GM18526 (cell line): ENCODE data around the gene KRTAP1-4.
"Not testable (repeated sequence)": the region's sequence is repeated elsewhere in the genome, so short reads cannot be mapped to it uniquely, and the experiment has no call there.

Source experiments
- POLR2A ChIP-seq: IDR thresholded peaks from 3 replicates; pipeline ENCODE4 v1.6.1; 2011; ENCODE audit not compliant: insufficient read length; ENCODE audit errors: extremely low read depth

The KRTAP1-4 gene, protein sequence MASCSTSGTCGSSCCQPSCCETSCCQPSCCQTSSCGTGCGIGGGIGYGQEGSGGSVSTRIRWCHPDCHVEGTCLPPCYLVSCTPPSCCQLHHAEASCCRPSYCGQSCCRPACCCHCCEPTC

DNA sequence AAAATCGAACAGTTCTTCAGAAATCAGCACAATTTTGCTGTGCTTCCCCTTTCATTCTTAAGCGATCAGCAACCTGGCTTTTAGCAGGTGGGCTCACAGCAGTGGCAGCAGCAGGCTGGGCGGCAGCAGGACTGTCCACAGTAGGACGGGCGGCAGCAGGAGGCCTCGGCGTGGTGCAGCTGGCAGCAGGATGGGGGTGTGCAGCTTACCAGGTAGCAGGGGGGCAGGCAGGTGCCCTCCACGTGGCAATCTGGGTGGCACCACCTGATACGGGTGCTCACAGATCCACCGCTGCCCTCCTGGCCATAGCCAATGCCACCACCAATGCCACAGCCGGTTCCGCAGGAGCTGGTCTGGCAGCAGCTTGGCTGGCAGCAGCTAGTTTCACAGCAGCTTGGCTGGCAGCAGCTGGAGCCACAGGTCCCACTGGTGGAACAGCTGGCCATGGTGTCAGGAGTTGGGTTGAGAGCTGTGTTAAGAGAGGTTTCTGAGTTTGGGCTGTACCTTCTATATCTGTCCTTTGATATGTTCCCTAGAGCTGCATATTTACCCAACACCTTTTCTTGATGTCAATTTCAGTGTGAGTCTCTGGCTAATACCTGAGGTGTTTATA is at the start of gene KRTAP1-4:
Gene KRTAP1-4, minus strand, starts transcription at position 563 of the 613 bp plus-strand sequence. Its CDS starts 117 bp downstream, at position 446.
- TF ChIP-seq POLR2A: no peak

GRCh38 chr17:41076788-41077187 is 46.8 kb upstream of the KRTAP1-4 start:
- TF ChIP-seq POLR2A: no peak

DNA sequence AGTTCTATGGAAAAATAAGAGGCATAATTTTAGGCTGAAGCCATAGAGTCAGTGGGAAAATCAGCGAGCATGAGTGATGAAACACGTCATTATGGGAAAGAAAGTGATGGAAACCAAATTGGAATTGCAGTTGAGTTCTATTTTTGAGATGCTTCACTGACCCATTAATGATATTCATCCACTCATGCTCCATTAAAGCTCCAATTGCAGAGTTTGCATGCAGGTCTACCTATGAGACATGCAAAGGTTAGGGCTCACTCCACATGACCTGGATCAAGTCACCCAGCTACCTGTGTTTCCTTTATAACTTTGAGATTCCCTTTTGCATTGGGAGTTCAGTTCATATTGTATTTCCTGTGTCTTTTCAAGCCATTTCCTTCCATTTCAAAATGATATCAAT is 43.7 kb upstream of the KRTAP1-4 start:
- no peak for TF ChIP-seq POLR2A

- no peak for TF ChIP-seq POLR2A
Measured at GRCh38 chr17:41071606-41072360, 41.8 kb upstream of the KRTAP1-4 start.

DNA sequence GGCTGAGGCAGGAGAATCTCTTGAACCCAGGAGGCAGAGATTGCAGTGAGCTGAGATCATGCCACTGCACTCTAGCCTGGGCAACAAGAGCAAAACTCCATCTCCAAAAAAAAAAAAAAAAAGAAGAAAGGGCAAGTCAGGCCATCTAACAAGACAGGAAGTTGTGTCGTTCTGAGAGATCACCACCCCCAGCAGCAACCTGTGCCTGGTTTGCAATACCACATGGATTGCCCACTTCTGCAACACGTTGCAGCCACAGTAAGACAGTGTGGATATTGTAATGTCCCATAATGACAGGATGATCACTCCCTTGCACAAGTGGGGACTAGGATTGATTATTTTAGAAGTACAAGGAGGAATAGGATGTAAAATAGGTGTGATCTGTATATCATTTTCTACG is 39.0 kb upstream of the KRTAP1-4 start:
- TF ChIP-seq POLR2A: no peak

DNA sequence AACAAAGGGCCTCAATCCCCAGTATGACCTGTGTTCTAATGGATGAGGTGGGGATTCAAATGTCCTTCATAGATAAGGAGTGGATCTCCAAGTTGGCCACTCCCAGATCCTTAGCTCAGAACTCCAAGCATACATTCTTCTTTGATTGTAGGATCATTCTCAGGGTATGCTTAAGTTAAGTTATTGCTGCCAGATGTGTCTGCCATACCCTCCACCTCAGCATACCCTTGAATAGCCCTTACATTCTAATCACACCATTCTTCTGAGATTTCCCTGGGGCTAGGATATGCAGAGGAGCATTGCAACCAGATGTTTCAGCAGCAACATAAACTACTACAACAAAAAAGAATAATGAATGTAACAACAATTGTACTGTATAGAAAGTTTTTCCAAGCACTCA is 37.3 kb upstream of the KRTAP1-4 start:
- no peak for TF ChIP-seq POLR2A

DNA sequence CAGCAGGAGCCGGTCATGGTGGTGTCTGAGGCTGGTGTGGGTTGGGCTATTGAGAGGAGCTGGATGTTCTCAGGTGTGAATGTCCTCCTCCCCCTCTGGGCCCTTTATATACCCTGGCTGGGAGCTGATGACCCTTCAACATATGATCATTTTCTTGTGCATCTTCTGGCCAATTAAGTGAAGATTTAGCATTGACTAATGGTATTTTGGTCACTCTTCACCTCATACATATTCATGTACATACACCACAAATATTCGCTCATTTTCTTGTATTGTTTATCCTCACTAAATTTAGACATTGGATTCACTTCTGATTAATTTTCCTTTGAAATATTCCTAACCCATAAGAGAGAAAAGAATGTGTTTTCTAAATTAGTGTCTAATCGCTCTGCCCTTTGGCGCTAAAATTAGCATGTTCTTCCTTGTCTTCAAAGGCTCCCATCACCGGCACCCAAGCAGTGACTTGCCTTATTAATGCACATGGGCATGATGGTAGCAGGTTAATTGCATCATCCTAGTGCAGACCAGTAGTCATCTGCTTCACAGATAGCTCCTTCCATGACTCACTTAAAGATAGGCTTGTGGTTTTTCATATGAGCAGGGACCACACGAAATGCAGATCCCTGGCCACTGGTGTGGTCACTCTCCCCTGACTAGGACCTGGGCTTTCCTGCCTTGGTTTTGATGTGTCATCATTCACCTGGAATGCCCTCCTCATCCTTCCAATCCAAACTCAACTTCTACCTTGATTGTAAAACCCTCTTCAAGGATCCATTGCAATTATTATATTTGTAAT is 36.0 kb upstream of the KRTAP1-4 start, which contains the start of gene KRTAP2-4:
Gene KRTAP2-4, minus strand, starts transcription at position 51 of the 796 bp plus-strand sequence. Its CDS starts 34 bp downstream, at position 17.
- TF ChIP-seq POLR2A: no peak

GRCh38 chr17:41064301-41064700 is 34.3 kb upstream of the KRTAP1-4 start:
- no peak for TF ChIP-seq POLR2A

- no peak for TF ChIP-seq POLR2A
Measured at GRCh38 chr17:41063449-41063848, 33.5 kb upstream of the KRTAP1-4 start.

DNA sequence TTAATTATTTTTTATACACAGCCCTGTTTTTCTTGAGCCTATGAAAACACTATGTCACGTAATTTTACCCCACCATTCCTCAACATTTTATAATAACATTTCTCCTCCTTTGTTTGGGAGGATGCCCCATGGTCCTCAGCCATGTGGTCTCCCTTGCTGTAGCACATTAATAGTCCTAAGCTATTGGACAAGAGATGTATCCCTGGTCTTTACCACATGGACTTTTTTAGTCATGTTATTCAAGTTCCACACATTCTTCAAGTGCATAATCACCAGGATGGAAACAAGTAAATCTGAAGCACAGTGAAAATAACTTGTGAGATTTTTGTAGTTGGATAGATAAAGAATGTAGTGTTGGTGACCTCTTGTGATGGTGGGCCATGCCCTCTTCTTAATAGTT is 32.0 kb upstream of the KRTAP1-4 start:
- TF ChIP-seq POLR2A: no peak

GRCh38 chr17:41060052-41060604 is 30.1 kb upstream of the KRTAP1-4 start, which contains the start of gene KRTAP2-3:
Gene KRTAP2-3, minus strand, starts transcription at chr17:41060114. Its CDS starts 64 bp downstream, at chr17:41060050.
- no peak for TF ChIP-seq POLR2A

DNA sequence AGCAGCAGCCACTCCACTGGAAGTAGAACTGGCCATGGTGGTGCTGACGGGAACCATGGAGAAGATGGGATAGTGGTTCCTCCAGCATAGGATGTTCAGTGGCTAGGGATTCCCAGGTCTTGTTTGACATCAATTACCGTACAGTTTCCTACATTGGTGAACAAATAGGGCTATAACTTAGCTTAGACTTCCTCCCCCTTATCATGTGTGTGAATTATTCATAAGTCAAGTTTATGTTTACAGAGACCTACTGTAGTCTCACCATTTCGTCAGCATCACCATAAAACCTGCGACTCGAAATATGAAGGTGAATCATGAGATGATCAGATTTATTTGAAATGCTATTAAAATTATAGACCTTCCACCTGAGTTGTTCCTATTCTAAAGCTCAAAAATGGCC is 28.7 kb upstream of the KRTAP1-4 start:
- TF ChIP-seq POLR2A: no peak

GRCh38 chr17:41057547-41057946 is 27.6 kb upstream of the KRTAP1-4 start:
- no peak for TF ChIP-seq POLR2A

- not testable (repeated sequence) for TF ChIP-seq POLR2A
Measured at GRCh38 chr17:41055130-41055529, 25.1 kb upstream of the KRTAP1-4 start, which contains the start of gene KRTAP2-2. Gene KRTAP2-2, minus strand, starts transcription at chr17:41055230. Its CDS starts 19 bp downstream, at chr17:41055211.

GRCh38 chr17:41054025-41054424 is 24.0 kb upstream of the KRTAP1-4 start:
- TF ChIP-seq POLR2A: no peak
